Dedifferentiated amniotic fluid mesenchymal stem cell (primary cell): ENCODE measurements around the gene MRPL22.
"Not testable (repeated sequence)": the region's sequence is repeated elsewhere in the genome, so short reads cannot be mapped to it uniquely, and the experiment has no call there.

Experiments used
- DNase-seq: peaks from one replicate; pipeline ENCODE4 v3.0.0-alpha.2; 2016; ENCODE audit errors: extremely low spot score

MRPL22 gene

DNA sequence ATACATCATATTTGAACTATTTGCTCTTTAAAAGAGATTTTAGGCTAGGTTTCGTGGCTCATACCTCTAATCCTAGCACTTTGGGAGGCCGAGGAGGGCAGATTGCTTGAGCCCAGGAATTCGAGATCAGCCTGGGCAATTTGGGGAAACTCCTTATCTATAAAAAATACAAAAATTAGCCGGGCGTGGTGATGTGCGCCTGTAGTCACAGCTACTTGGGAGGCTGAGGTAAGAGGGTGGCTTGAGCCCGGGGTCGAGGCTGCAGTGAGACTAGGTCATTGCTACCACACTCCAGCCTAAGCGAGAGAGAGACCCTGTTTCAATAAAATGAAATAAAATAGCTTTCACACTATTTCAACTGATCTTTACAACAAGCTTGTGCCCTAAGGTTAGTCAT lies 500 bp upstream of the MRPL22 start:
- DNase-seq: no peak

DNA sequence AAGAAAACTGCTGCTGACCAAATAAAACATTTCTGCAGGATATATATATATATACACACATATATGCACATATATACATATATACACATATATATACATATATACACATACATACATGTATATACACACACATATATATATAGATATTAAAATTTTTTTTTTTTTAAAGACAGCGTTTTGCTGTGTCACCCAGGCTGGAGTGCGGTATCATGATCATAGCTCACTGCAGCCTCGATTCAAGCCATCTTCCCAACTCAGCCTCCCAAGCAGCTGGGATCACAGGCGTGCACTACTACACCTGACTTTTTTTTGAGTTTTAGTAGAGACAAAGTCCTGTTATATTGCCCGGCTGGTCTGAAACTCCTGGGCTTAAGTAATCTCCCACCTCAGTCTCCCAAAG lies 2.7 kb downstream of the MRPL22 start:
- DNase-seq: no peak

DNA sequence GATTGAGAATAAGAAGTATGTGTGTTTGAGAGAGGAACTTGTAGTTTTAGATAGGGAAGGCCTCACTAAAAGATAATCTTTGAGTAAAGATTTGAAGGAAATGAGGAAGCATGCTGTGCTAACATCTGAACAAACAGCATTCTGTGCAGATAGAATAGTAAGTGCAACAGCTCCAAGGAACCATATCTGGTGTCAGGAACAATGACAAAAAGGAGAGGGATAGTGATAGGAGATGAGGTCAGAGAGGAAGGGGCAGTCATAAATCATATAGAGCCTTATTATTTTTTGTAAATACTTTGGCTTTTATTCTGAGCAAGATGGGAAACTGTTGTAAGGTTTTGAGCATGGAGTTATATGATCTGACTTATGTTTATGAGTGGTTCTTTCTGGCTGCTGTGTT lies 3.8 kb downstream of the MRPL22 start:
- DNase-seq: no peak

- peak; percentile 32 for DNase-seq
Measured at GRCh38 chr5:154945695-154946301, 4.9 kb downstream of the MRPL22 start.

- DNase-seq: no peak
Measured at GRCh38 chr5:154947778-154948177, 6.9 kb downstream of the MRPL22 start.

DNA sequence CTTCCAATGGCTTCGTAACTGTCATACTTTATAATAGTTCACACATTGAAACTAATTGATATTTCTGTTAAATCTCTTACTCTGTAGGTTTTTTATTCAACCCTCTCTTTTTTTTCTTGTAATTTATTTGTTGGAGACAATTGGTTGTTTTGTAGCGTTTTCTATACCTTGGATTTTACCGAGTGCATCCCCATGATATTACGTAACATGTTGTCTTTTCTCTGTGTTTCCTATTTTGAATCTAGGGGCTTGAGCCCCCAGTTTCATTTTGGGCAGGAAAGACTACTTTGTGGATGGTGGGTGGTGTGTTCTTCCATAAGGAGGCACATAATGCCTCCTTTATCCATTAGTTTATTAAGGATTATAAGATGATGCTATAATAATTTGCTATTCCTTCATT lies 7.4 kb downstream of the MRPL22 start:
- DNase-seq: no peak

- DNase-seq: no peak
Measured at GRCh38 chr5:154949781-154950180, 8.9 kb downstream of the MRPL22 start.

- no peak for DNase-seq
Measured at GRCh38 chr5:154956712-154957111, 15.8 kb downstream of the MRPL22 start.

DNA sequence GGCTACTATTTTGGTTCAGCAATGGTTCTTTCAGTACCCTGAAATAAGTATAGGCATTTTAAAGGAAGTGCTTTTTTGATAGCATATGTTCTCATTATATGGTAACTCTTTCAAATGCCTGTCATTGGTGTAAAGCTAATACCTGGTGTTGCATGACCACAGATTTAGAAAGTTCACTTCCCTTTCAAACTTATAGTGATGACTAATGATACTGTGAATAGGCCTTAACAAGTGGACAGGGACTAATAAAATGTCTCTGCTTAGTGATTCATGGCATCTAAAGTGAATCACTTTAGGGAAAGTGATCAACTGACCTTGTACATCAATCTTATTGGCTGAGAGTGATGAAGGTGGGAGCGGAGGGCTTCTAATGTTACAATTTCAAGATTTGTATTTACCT lies 21.6 kb downstream of the MRPL22 start:
- DNase-seq: no peak

DNA sequence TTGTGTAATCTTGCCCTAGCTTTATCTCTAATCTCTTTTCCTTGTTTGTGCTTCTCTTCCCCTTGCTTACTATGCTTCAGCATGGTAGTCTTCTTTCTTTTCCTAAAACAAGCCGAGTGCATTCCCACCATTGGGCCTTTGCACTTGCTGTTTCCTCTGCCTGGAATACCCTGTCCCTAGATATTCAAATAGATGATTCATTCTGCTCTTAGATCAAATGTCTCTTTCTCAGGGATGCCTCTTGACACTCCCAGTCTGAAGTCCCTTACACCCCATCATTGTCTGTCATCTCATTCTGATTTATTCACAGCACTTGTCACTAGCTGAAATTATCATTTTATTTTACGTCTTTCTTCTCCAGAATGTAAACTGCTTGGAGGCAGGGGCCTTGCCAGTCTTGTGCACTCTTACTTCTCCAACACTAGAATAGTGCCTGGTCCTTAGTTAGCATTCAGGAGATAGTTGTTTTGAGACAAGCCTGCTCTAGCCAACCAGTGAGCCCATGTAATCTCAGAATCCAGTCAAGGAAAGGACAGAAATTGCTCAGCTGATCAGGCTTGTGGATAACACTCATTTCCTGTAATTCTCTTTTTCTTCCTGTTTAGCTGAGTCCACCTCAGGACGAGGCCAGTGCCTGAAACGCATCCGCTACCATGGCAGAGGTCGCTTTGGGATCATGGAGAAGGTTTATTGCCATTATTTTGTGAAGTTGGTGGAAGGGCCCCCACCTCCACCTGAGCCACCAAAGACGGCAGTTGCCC lies 25.4 kb downstream of the MRPL22 start:
- no peak for DNase-seq

GRCh38 chr5:154966874-154967273 lies 26.0 kb downstream of the MRPL22 start:
- DNase-seq: no peak

GRCh38 chr5:154967421-154968024 lies 26.6 kb downstream of the MRPL22 start:
- no peak for DNase-seq

DNA sequence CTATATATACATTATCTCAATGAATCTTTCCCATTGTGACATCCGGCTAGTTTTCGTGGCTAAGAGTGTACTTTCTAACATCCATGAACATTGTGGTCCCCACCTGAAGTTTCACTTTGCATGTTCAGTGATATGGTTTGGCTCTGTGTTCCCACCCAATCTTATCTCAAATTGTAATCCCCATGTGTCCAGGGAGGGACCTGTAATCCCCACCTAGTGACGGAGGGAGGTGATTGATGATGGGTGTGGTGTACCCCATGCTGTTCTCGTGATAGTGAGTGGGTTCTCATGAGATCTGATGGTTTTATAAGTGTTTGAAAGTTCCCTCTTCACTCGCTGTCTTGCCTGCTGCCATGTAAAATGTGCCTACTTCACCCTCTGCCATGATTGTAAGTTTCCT lies 28.1 kb downstream of the MRPL22 start:
- DNase-seq: no peak

DNA sequence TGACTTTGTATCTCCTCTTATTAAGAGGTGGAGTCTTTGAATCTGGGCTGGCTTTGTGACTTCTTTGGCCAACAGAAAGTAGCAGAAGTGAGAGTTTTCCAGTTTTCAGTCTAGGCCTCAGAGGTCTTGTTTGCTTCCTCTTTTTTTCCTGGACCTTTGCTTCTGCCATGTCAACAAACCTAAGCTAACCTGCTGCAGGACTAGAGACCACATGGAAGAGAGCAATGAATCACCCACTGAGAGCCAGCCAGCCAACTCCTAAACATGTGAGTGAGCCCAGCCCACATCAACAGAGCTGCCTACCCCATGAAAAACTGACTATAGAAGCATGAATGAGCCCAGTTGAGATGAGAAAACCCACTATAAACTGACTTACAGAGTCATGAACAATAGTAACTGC lies 29.9 kb downstream of the MRPL22 start:
- no peak for DNase-seq

GRCh38 chr5:154971501-154971900 lies 30.6 kb downstream of the MRPL22 start:
- DNase-seq: no peak

- DNase-seq: peak; percentile 51
Measured at GRCh38 chr5:154972476-154973080, 31.7 kb downstream of the MRPL22 start.

- DNase-seq: not testable (repeated sequence)
Measured at GRCh38 chr5:154976082-154976481, 35.2 kb downstream of the MRPL22 start.

DNA sequence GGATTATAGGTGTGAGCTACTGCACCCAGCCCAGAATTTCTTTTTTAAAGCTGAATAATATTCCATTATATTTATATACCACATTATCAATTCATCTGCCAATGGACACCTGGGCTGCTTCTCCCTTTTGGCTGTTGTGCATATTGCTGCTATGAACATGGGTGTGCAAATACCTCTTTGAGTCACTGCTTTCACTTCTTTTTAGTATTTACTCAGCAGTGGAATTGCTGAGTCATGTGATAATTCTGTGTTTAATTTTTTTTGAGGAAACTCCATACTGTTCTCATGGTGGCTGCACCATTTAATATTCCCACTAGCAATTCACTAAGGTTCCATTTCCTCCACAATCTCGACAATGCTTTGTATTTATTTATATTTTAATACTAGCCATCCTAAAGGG lies 36.5 kb downstream of the MRPL22 start:
- no peak for DNase-seq

GRCh38 chr5:154978294-154978693 lies 37.4 kb downstream of the MRPL22 start:
- not testable (repeated sequence) for DNase-seq

DNA sequence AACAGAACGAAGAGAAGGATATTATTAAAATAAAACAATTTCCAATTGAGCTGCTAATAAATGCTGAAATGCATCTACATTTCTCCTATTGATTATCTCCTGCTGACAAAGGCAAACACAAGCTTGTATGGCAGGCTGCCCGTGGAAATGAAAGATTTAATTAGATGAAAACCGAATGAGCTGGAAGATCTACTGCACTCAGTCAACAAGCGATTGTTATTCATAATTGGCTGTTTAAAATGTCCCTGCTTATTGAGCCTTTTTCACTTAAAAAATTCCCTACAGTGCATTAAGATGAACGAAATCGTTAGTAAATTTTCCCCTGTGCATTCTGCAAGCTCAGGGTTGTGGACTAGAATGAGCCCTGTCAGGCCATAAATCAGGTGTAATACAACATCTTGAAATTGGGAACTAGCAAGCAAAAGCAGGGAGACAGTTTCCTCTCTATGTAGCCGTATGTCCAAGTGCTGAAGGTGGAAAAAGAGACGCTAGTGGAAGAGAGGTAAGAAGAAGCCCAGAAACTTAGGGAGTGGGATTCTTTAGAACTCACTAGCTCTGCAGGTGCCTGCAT lies 44.2 kb downstream of the MRPL22 start:
- no peak for DNase-seq

DNA sequence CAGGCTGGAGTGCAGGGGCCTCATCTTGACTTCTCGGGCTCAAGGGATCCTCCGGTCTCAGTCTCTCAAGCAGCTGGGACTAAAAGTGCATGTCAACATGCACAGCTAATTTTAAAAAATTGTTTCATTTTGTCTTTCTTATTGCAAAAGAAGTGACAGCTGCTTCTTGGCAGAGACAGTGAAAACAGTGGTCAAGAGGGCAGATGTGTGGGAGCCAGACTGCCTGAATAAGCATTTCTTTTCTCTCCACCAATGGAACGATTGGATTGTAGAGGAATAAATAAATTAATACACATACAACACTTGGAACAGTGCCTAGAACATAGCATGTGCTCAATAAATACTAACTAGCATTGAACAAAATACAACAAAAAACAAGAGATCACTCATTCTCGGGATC lies 45.3 kb downstream of the MRPL22 start:
- no peak for DNase-seq

DNA sequence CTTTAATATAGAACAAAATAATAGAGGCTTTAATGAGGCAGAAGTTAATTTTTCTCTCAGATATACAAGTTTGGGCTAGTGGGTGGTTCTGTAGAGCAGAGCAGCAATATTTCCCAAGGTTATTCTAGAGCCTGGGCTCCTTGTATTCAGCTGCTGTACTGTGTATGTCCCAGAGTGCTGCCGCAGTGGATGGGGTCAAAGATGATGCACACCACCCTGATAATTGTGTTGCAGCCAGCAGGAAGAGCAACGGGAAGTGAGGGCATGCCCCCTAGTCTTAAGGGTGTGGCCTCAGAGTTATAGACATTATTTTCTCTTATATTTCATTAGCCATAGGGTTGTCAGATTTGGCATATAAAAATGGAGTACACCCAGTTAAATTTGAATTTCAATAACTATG lies 48.8 kb downstream of the MRPL22 start:
- DNase-seq: no peak

- DNase-seq: no peak
Measured at GRCh38 chr5:154993461-154993860, 52.6 kb downstream of the MRPL22 start.
